Uterus (tissue), 4 donors: ENCODE data around the gene PAPOLB. TPM values are rescaled to one million over a fixed set of nuclear protein-coding genes. Genes with fewer than 3 reads are reported as not detected.

Experiments
- DNase-seq, 2 donors: peaks; one replicate each; pipeline ENCODE4 v3.0.0-alpha.2; 2019 to 2020
- H3K27ac ChIP-seq, 2 donors: fragments of 200-600 bp; sonication (generic); 1 replicate in 1 of 2; 2 replicates in 1 of 2; pipeline ENCODE4 v1.5.1; 2016 to 2018
- H3K27me3 ChIP-seq, 2 donors: fragments of 200-600 bp; sonication (generic); one replicate each; pipeline ENCODE4 v1.5.1; 2018 to 2019; ENCODE audit warnings: control low read depth in 1 of 2
- H3K36me3 ChIP-seq, 2 donors: fragments of 200-600 bp; sonication (generic); one replicate each; pipeline ENCODE4 v1.5.1; 2019; ENCODE audit warnings: control low read depth in 1 of 2
- H3K4me1 ChIP-seq, 2 donors: fragments of 200-600 bp; sonication (generic); one replicate each; pipeline ENCODE4 v1.5.1; 2018 to 2019; ENCODE audit warnings: control low read depth in 1 of 2
- H3K4me3 ChIP-seq, 2 donors: fragments of 200-600 bp; sonication (generic); 1 replicate in 1 of 2; 2 replicates in 1 of 2; pipeline ENCODE4 v1.5.1; 2018 to 2019; ENCODE audit warnings: mild to moderate bottlenecking in 1 of 2
- H3K9me3 ChIP-seq, 2 donors: fragments of 200-600 bp; sonication (generic); one replicate each; pipeline ENCODE4 v1.5.1; 2019; ENCODE audit warnings: control low read depth in 1 of 2
- POLR2A ChIP-seq, 2 donors: fragments of 450-650 bp; IDR thresholded peaks; one replicate each; pipeline ENCODE4 v1.6.1; 2016; ENCODE audit warnings: antibody characterized with exemption in 2 of 2, mild to moderate bottlenecking in 1 of 2, moderate library complexity in 1 of 2
- intact Hi-C: fragments of 100-400 bp; cut with DNase I; formaldehyde crosslinking; loops from one replicate; pipeline ENCODE4 v1.15.1; 2023; ENCODE audit warnings: low total_unique reads
- total RNA-seq, 4 donors: library from RNA; depleted of rRNA in 3 of 4; stranded (reverse); fragments of >200 nt in 3 of 4; gene quantifications; one replicate each; pipeline versions ENCODE4 v1.1.0 to v1.2.4, GENCODE V29; 2014 to 2023
- TF ChIP-seq, protein P1 (sequence below), 4 experiments: fragments of 200-600 bp in 2 of 4; fragments of 450-650 bp in 2 of 4; sonication (generic) in 2 of 4; IDR thresholded peaks; one replicate each; pipeline ENCODE4 v1.5.1; 2016 to 2019; ENCODE audit warnings: antibody characterized with exemption in 4 of 4, mild to moderate bottlenecking in 2 of 4, moderate library complexity in 1 of 4
- donor health status: DM: yes; HTN: yes; CAD: no.

Gene PAPOLB
- total RNA-seq, 4 donors from 2014 or later = 0.24 to 1.6 (median 0.29) TPM; not detected in 1

- no peaks in the 10 kb centered on the region for H3K36me3 ChIP-seq
- no peak for DNase-seq
- no peaks in the 10 kb centered on the region for H3K9me3 ChIP-seq
- intact Hi-C loops = no loop called here
- TF ChIP-seq, protein P1, sequence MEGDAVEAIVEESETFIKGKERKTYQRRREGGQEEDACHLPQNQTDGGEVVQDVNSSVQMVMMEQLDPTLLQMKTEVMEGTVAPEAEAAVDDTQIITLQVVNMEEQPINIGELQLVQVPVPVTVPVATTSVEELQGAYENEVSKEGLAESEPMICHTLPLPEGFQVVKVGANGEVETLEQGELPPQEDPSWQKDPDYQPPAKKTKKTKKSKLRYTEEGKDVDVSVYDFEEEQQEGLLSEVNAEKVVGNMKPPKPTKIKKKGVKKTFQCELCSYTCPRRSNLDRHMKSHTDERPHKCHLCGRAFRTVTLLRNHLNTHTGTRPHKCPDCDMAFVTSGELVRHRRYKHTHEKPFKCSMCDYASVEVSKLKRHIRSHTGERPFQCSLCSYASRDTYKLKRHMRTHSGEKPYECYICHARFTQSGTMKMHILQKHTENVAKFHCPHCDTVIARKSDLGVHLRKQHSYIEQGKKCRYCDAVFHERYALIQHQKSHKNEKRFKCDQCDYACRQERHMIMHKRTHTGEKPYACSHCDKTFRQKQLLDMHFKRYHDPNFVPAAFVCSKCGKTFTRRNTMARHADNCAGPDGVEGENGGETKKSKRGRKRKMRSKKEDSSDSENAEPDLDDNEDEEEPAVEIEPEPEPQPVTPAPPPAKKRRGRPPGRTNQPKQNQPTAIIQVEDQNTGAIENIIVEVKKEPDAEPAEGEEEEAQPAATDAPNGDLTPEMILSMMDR (IDR thresholded peaks at IDR 0.05) = no peak
- TF ChIP-seq POLR2A (IDR thresholded peaks at IDR 0.05) = no peak
- peak overlapping the region in 1 of 2 donors; percentile 7 for H3K27ac ChIP-seq
- no peak overlapping the region for H3K4me3 ChIP-seq
- no peaks in the 10 kb centered on the region for H3K4me1 ChIP-seq
- no peaks in the 10 kb centered on the region for H3K27me3 ChIP-seq
These were observed 19.3 kb downstream of the PAPOLB start for GRCh38 chr7:4842319-4843064.

DNA sequence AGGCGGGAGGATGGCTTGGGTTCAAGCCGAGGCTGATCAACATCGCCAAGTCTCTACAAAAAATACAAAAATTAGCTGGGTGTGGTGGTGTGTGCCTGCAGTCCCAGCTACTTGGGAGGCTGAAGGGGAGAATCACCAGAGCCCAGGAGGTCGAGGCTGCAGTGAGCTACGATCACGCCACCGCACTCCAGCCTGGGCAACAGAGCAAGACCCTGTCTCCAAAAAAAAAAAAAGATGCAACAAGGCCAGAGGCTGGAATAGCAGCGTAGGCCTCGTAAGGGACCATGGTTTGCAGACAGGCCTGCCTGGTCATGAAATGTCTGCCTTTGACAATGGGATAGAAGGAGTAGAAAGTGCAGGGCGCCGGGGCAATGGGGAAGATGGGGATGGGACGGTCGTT is 20.0 kb downstream of the PAPOLB start:
- no peaks in the 10 kb centered on the region for H3K4me1 ChIP-seq
- no peaks in the 10 kb centered on the region for H3K27me3 ChIP-seq
- DNase-seq = no peak
- no peak overlapping the region for H3K27ac ChIP-seq
- intact Hi-C loops = no loop called here
- H3K9me3 ChIP-seq = no peaks in the 10 kb centered on the region
- no peak overlapping the region for H3K4me3 ChIP-seq
- no peak for TF ChIP-seq POLR2A (IDR thresholded peaks at IDR 0.05)
- TF ChIP-seq, protein P1 (IDR thresholded peaks at IDR 0.05) = no peak
- no peaks in the 10 kb centered on the region for H3K36me3 ChIP-seq

DNA sequence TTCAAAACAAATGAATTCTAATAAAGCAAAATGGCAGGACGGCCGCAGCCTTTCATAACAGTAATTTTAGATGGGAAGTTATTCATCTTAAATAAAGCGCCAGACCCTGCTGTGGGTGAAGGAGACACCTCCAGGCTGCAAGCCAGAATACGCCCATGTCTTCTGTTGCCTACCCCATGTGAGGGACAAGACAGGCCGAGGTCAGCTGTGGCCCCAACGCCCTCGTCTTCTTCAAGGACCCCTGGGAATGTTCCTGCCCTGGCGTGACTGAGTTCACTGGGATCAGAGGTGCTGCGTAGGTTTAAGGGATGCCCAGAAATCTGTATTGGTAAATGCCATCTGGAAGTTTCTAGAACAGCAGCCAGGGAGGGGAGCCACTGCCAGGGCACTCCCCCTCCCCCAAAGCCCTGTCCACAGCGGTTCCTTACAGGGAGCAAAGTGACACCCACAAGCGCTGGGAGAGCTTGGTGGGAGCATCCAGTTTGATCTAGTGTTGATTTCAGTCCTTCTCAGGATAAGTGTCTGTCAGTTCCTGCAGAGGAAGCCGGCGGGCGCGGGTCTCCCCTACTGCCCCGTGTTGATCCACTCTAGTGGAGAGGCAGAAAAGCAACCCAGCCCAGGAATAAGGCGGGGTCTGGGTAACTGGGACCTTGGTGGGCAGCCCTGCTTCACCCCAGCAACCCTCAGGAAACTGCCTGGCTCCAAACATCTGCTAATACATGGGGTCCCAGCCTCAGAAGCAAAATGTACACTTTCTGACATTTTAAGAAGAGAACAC is 20.6 kb downstream of the PAPOLB start:
- Histone ChIP-seq H3K4me1 (no peaks in the 10 kb centered on the region), H3K27me3 (no peaks in the 10 kb centered on the region), H3K4me3 (no peak overlapping the region), H3K36me3 (no peaks in the 10 kb centered on the region), H3K27ac (no peak overlapping the region), H3K9me3 (no peaks in the 10 kb centered on the region)
- intact Hi-C loops = no loop called here
- TF ChIP-seq, protein P1 (IDR thresholded peaks at IDR 0.05) = no peak
- DNase-seq = no peak

DNA sequence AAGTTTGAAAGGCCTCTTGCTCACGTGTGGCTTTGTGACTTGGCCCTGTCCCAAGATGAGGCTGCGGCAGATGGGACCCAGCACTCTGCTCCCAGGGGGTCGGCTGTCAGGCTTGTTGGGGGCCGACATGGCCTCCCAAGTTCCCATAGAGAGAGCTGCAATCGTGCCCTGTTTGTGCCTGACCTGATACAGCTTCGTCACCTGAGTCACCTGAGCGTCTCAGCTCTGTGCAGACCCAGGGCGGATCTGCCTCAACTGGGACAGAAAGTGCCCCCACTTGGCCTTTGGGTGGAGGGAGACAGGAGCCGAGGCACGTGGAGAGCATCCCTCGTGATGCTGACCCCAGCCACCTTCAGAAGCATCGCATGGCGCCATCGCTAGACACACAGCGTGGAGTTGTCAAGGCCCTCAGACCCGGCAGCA is 21.7 kb downstream of the PAPOLB start:
- TF ChIP-seq, protein P1 (IDR thresholded peaks at IDR 0.05) = no peak
- TF ChIP-seq POLR2A (IDR thresholded peaks at IDR 0.05) = no peak
- intact Hi-C loops = no loop called here
- H3K27me3 ChIP-seq = no peaks in the 10 kb centered on the region
- H3K36me3 ChIP-seq = no peaks in the 10 kb centered on the region
- no peak overlapping the region for H3K4me3 ChIP-seq
- no peaks in the 10 kb centered on the region for H3K4me1 ChIP-seq
- no peaks in the 10 kb centered on the region for H3K9me3 ChIP-seq
- DNase-seq = no peak
- H3K27ac ChIP-seq = no peak overlapping the region
